Mesendoderm (in vitro differentiated cells): ENCODE measurements around the gene BIN1.

ENCODE experiments used
- DNase-seq: peaks from one replicate; pipeline ENCODE4 v3.0.0; 2013
- H2AK5ac ChIP-seq: 2 replicates; pipeline ENCODE4 v1.6.1; 2013; ENCODE audit warnings: low read length, inconsistent platforms
- H2BK120ac ChIP-seq: 2 replicates; pipeline ENCODE4 v1.6.1; 2013; ENCODE audit warnings: low read depth, mild to moderate bottlenecking, low read length, moderate library complexity, mixed read lengths
- H2BK15ac ChIP-seq: replicated peaks from 2 replicates; pipeline ENCODE4 v1.6.1; 2013; ENCODE audit warnings: low read depth, mild to moderate bottlenecking, moderate library complexity
- H2BK5ac ChIP-seq: 2 replicates; pipeline ENCODE4 v1.6.1; 2013; ENCODE audit warnings: low read length, inconsistent platforms
- H3K18ac ChIP-seq: 2 replicates; pipeline ENCODE4 v1.6.1; 2013; ENCODE audit warnings: mild to moderate bottlenecking, low read length, mixed read lengths
- H3K23ac ChIP-seq: one replicate; pipeline ENCODE4 v1.6.1; 2013; ENCODE audit warnings: low read length
- H3K27ac ChIP-seq: 2 replicates; pipeline ENCODE4 v1.5.1; 2013; ENCODE audit warnings: low read depth, mild to moderate bottlenecking, inconsistent platforms, low read length, moderate library complexity
- H3K27me3 ChIP-seq: 2 replicates; pipeline ENCODE4 v1.6.1; 2013; ENCODE audit warnings: low read length, control low read depth, mild to moderate bottlenecking, inconsistent platforms; ENCODE audit not compliant: insufficient read depth, poor library complexity
- H3K36me3 ChIP-seq: 2 replicates; pipeline ENCODE4 v1.6.1; 2013; ENCODE audit warnings: low read length, inconsistent platforms; ENCODE audit not compliant: control insufficient read depth, insufficient read depth
- H3K4ac ChIP-seq: one replicate; pipeline ENCODE4 v1.6.1; 2013; ENCODE audit warnings: low read depth, mild to moderate bottlenecking, low read length, moderate library complexity
- H3K4me1 ChIP-seq: 2 replicates; pipeline ENCODE4 v1.6.1; 2013; ENCODE audit warnings: low read depth, low read length, inconsistent platforms; ENCODE audit not compliant: control insufficient read depth
- H3K4me2 ChIP-seq: 2 replicates; pipeline ENCODE4 v1.6.1; 2013; ENCODE audit warnings: low read length
- H3K4me3 ChIP-seq: 2 replicates; pipeline ENCODE4 v1.5.1; 2013; ENCODE audit warnings: mild to moderate bottlenecking, low read length
- H3K56ac ChIP-seq: one replicate; pipeline ENCODE4 v1.6.1; 2013; ENCODE audit warnings: low read length
- H3K79me1 ChIP-seq: 2 replicates; pipeline ENCODE4 v1.6.1; 2013; ENCODE audit warnings: low read length, inconsistent platforms
- H3K79me2 ChIP-seq: 2 replicates; pipeline ENCODE4 v1.6.1; 2013; ENCODE audit warnings: mild to moderate bottlenecking, low read length; ENCODE audit not compliant: control insufficient read depth, insufficient read depth
- H3K9ac ChIP-seq: 2 replicates; pipeline ENCODE4 v1.6.1; 2013; ENCODE audit warnings: low read length, inconsistent platforms
- H4K5ac ChIP-seq: one replicate; pipeline ENCODE4 v1.6.1; 2013; ENCODE audit warnings: low read length
- H4K8ac ChIP-seq: one replicate; pipeline ENCODE4 v1.6.1; 2013; ENCODE audit warnings: low read depth, mild to moderate bottlenecking, control low read depth, low read length, moderate library complexity
- WGBS: extraction: QIAGEN DNeasy Blood & Tissue Kit; methylation state at CpG from one replicate; pipeline ENCODE4 v1.1.7; 2013; ENCODE audit warnings: low lambda C conversion rate, missing lambda C conversion rate; ENCODE audit not compliant: insufficient coverage; ENCODE audit errors: extremely low coverage; 5-methylcytosine and 5-hydroxymethylcytosine counted together

Gene BIN1

DNA sequence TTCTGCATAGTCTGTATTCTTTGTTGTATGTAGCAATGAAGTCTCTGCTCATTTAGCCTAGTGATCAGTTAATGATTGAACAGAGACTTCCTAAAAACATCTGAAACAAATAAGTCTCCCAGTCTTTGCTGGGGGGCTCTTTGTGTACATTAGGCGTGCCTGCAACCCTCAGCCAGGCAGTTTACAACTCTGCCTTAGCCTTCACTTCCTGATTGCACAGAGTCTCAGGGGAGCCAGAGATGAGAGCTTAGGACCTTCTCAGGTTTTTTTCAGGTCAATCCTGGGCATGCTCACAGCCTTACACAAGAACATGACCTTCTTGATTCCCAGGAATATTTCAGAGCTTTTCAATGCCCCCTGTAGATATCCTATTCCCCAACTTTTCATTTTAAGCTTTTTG, 44.0 kb upstream of the BIN1 start:
- Histone ChIP-seq H3K4me3 (no peak overlapping the region), H3K4ac (no peak overlapping the region), H3K23ac (no peak overlapping the region), H2BK120ac (no peak overlapping the region), H3K36me3 (no peaks in the 10 kb centered on the region), H3K79me1 (no peaks in the 10 kb centered on the region), H3K79me2 (no peaks in the 10 kb centered on the region), H3K56ac (no peak overlapping the region), H3K4me1 (no peaks in the 10 kb centered on the region), H3K18ac (no peak overlapping the region), H3K9ac (no peak overlapping the region), H4K5ac (no peak overlapping the region), H3K4me2 (no peak overlapping the region), H3K27me3 (no peaks in the 10 kb centered on the region), H2AK5ac (no peak overlapping the region), H3K27ac (no peak overlapping the region), H2BK15ac (no peak overlapping the region), H2BK5ac (no peak overlapping the region), H4K8ac (no peak overlapping the region)
- no CpG with 5 or more reads among the region's 1 CpG for WGBS
- DNase-seq, result no peak

DNA sequence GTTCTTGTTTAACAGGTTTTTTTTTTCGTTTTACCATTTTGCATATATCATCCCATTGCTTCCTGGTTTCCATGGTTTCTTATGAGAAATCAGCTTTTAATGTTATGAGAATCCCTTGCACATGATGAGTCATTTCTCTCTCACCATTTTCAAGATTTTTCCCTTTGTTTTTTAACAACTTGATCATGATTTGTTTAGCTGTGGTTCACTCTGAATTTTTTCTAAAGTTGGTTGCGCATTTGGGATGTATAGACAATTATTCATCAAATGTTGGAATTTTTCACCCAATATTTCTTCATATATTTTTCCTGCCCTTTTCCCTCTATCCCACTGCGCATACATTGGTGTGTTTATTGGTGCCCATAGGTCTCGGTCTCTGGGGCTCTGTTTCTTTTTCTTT, 42.4 kb upstream of the BIN1 start:
- no peak overlapping the region for H3K4ac ChIP-seq
- H3K36me3 ChIP-seq, result no peaks in the 10 kb centered on the region
- H3K9ac ChIP-seq, result no peak overlapping the region
- H3K56ac ChIP-seq, result no peak overlapping the region
- H3K23ac ChIP-seq, result no peak overlapping the region
- no peaks in the 10 kb centered on the region for H3K79me2 ChIP-seq
- no peak overlapping the region for H4K8ac ChIP-seq
- no peak overlapping the region for H2BK120ac ChIP-seq
- no peak overlapping the region for H2AK5ac ChIP-seq
- WGBS, result no CpG with 5 or more reads among the region's 4 CpGs
- no peak overlapping the region for H3K18ac ChIP-seq
- H2BK15ac ChIP-seq, result no peak overlapping the region
- no peak overlapping the region for H2BK5ac ChIP-seq
- no peaks in the 10 kb centered on the region for H3K27me3 ChIP-seq
- no peaks in the 10 kb centered on the region for H3K4me1 ChIP-seq
- no peak overlapping the region for H3K4me2 ChIP-seq
- DNase-seq, result no peak
- no peak overlapping the region for H3K27ac ChIP-seq
- no peak overlapping the region for H3K4me3 ChIP-seq
- H3K79me1 ChIP-seq, result no peaks in the 10 kb centered on the region
- H4K5ac ChIP-seq, result no peak overlapping the region

GRCh38 chr2:127146820-127147502, 40.0 kb upstream of the BIN1 start:
- H3K4me2 ChIP-seq, result no peak overlapping the region
- no peak overlapping the region for H4K8ac ChIP-seq
- no peak overlapping the region for H3K18ac ChIP-seq
- no peak overlapping the region for H3K27ac ChIP-seq
- H3K79me1 ChIP-seq, result no peaks in the 10 kb centered on the region
- H2BK15ac ChIP-seq, result no peak overlapping the region
- H3K9ac ChIP-seq, result no peak overlapping the region
- no peak overlapping the region for H3K23ac ChIP-seq
- no peak overlapping the region for H4K5ac ChIP-seq
- no peak for DNase-seq
- no peak overlapping the region for H3K4me3 ChIP-seq
- no peaks in the 10 kb centered on the region for H3K27me3 ChIP-seq
- no peaks in the 10 kb centered on the region for H3K36me3 ChIP-seq
- no peak overlapping the region for H2BK5ac ChIP-seq
- no peaks in the 10 kb centered on the region for H3K79me2 ChIP-seq
- H2BK120ac ChIP-seq, result no peak overlapping the region
- H3K4ac ChIP-seq, result no peak overlapping the region
- H3K56ac ChIP-seq, result no peak overlapping the region
- no CpG with 5 or more reads among the region's 10 CpGs for WGBS
- H2AK5ac ChIP-seq, result no peak overlapping the region
- no peaks in the 10 kb centered on the region for H3K4me1 ChIP-seq

DNA sequence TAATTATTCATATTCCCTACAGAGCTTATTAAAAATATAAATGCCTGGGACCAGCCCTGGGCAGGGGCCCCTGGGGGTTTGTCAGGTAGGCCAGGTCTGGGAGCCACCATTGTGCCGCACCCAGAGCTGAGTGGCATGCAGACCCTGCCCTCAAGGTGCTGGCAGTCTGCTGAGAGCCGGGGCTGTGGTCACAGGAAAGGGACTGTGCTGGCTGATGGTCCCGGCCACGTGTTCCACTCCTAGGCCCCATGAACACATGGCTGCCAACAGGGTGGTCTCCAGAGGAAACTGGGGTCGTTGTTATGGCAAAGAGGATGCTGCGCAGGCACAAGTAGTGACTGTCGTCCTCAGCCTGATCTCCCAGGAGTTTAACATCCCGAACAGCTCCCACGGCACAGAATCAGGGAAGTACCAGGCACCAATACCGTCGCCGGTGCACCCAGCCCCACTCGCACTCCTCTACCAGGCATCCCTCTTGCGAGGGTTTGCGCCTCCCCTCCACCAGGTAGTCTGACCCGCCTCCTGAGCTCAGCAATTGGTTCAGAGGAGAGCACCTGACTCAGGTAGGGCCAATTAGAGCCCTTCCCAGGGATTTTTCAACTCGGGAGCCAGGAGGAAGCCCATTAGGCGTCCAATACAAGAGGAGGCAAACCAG, 39.2 kb upstream of the BIN1 start:
- Histone ChIP-seq H4K5ac (no peak overlapping the region), H3K4me2 (no peak overlapping the region), H4K8ac (no peak overlapping the region), H3K36me3 (no peaks in the 10 kb centered on the region), H3K56ac (no peak overlapping the region), H3K4ac (no peak overlapping the region), H3K4me3 (no peak overlapping the region), H3K79me1 (no peaks in the 10 kb centered on the region), H3K79me2 (no peaks in the 10 kb centered on the region), H3K9ac (no peak overlapping the region), H3K18ac (no peak overlapping the region), H3K27ac (no peak overlapping the region), H3K27me3 (no peaks in the 10 kb centered on the region), H3K23ac (no peak overlapping the region), H2AK5ac (no peak overlapping the region), H2BK15ac (no peak overlapping the region), H2BK5ac (no peak overlapping the region), H2BK120ac (no peak overlapping the region), H3K4me1 (no peaks in the 10 kb centered on the region)
- DNase-seq, result no peak
- WGBS, result no CpG with 5 or more reads among the region's 18 CpGs

- H3K4ac ChIP-seq, result no peak overlapping the region
- no peaks in the 10 kb centered on the region for H3K79me1 ChIP-seq
- no peaks in the 10 kb centered on the region for H3K36me3 ChIP-seq
- H2BK15ac ChIP-seq, result no peak overlapping the region
- H4K8ac ChIP-seq, result no peak overlapping the region
- no peak overlapping the region for H3K4me3 ChIP-seq
- no peak overlapping the region for H4K5ac ChIP-seq
- no peaks in the 10 kb centered on the region for H3K27me3 ChIP-seq
- H3K18ac ChIP-seq, result no peak overlapping the region
- H3K9ac ChIP-seq, result no peak overlapping the region
- H3K4me1 ChIP-seq, result no peaks in the 10 kb centered on the region
- no CpG with 5 or more reads among the region's 1 CpG for WGBS
- no peak for DNase-seq
- H2BK120ac ChIP-seq, result no peak overlapping the region
- H3K23ac ChIP-seq, result no peak overlapping the region
- H3K4me2 ChIP-seq, result no peak overlapping the region
- no peak overlapping the region for H3K27ac ChIP-seq
- no peak overlapping the region for H2BK5ac ChIP-seq
- no peak overlapping the region for H2AK5ac ChIP-seq
- no peak overlapping the region for H3K56ac ChIP-seq
- no peaks in the 10 kb centered on the region for H3K79me2 ChIP-seq
Measured at GRCh38 chr2:127145280-127145895, 38.4 kb upstream of the BIN1 start.
